PC-3 (cell line): ENCODE measurements around the gene PRKCD.

Source experiments
- CTCF ChIP-seq: fragments of 300-600 bp; sonication (generic); conservative IDR thresholded peaks from 2 replicates; pipeline ENCODE4 v1.5.1; 2017; ENCODE audit warnings: antibody characterized with exemption, low read depth, mild to moderate bottlenecking, low read length
- EZH2 ChIP-seq: fragments of 300-600 bp; sonication (generic); IDR thresholded peaks from one replicate; pipeline ENCODE4 v1.6.1; 2017; ENCODE audit warnings: antibody characterized with exemption, mild to moderate bottlenecking, low read length; ENCODE audit not compliant: unreplicated experiment

- TF ChIP-seq CTCF (no peak), EZH2 (no peak)
Observed at GRCh38 chr3:53223025-53223424, 62.0 kb downstream of the PRKCD start.
